Prostate gland (tissue), 2 donors: ENCODE measurements around the gene GAPT. TPM values are rescaled to one million over a fixed set of nuclear protein-coding genes. Genes with fewer than 3 reads are reported as not detected.
"Not testable (repeated sequence)": the region's sequence is repeated elsewhere in the genome, so short reads cannot be mapped to it uniquely, and the experiment has no call there.

Experiments used
- DNase-seq: peaks from one replicate; pipeline ENCODE4 v3.0.0-alpha.2; 2019; ENCODE audit warnings: low spot score
- H3K27ac ChIP-seq, 2 donors: fragments of 200-600 bp; sonication (generic); 2 replicates each; pipeline ENCODE4 v1.5.1; 2017 to 2019
- H3K27me3 ChIP-seq: fragments of 200-600 bp; sonication (generic); replicated peaks from 2 replicates; pipeline ENCODE4 v1.5.1; 2019; ENCODE audit not compliant: insufficient read depth
- H3K36me3 ChIP-seq, 2 donors: fragments of 200-600 bp; sonication (generic); 1 replicate in 1 of 2; 2 replicates in 1 of 2; pipeline versions ENCODE4 v1.5.1 to v1.8.1; 2017 to 2019
- H3K4me1 ChIP-seq: fragments of 200-600 bp; sonication (generic); replicated peaks from 2 replicates; pipeline ENCODE4 v1.5.1; 2019
- H3K4me3 ChIP-seq, 2 donors: fragments of 200-600 bp; sonication (generic); 2 replicates each; pipeline ENCODE4 v1.5.1; 2017 to 2019
- H3K9me3 ChIP-seq: fragments of 200-600 bp; sonication (generic); 2 replicates; pipeline ENCODE4 v1.5.1; 2017
- CTCF ChIP-seq, 4 experiments: fragments of 200-600 bp in 2 of 4; fragments of 450-650 bp in 2 of 4; sonication (generic) in 2 of 4; IDR thresholded peaks; 1 replicate in 3 of 4; 2 replicates in 1 of 4; pipeline ENCODE4 v1.5.1; 2016 to 2019; ENCODE audit warnings: antibody characterized with exemption in 4 of 4, mild to moderate bottlenecking in 2 of 4, moderate library complexity in 2 of 4
- POLR2A ChIP-seq: fragments of 450-650 bp; IDR thresholded peaks from one replicate; pipeline ENCODE4 v1.6.1; 2016; ENCODE audit warnings: antibody characterized with exemption, mild to moderate bottlenecking
- POLR2AphosphoS5 ChIP-seq: sonication (generic); formaldehyde crosslinking; IDR thresholded peaks from one replicate; pipeline ENCODE4 v1.6.1; 2017; ENCODE audit warnings: antibody characterized with exemption
- WGBS: methylation state at CpG from one replicate; pipeline ENCODE4 v1.1.5; 2018; 5-methylcytosine and 5-hydroxymethylcytosine counted together
- intact Hi-C: fragments of 100-400 bp; cut with DNase I; formaldehyde crosslinking; loops from one replicate; pipeline ENCODE4 v1.14.2; 2022
- total RNA-seq, 2 donors: library from RNA; depleted of rRNA; stranded (reverse); fragments of >200 nt; gene quantifications; one replicate each; pipeline ENCODE4 v1.1.0, GENCODE V29; 2016

Gene GAPT
- total RNA-seq, 2 donors from 2014 or later, result 0.36 to 3.0 TPM

- no peaks in the 10 kb centered on the region for H3K4me1 ChIP-seq
- TF ChIP-seq POLR2AphosphoS5, result no peak
- no peak for TF ChIP-seq CTCF (IDR thresholded peaks at IDR 0.05)
- no peak for TF ChIP-seq POLR2A
- 90% methylated on average over 1 of the region's 1 CpG for WGBS
- no peak overlapping the region for H3K4me3 ChIP-seq
- no peaks in the 10 kb centered on the region for H3K9me3 ChIP-seq
- intact Hi-C loops, result no loop called here
- no peaks in the 10 kb centered on the region for H3K27me3 ChIP-seq
- DNase-seq, result no peak
- H3K27ac ChIP-seq, result no peak overlapping the region
- no peaks in the 10 kb centered on the region for H3K36me3 ChIP-seq
These were observed 39.8 kb downstream of the GAPT start for GRCh38 chr5:58530942-58531490.

- H3K27ac ChIP-seq, H3K4me1 ChIP-seq, H3K9me3 ChIP-seq, H3K4me3 ChIP-seq, H3K36me3 ChIP-seq, intact Hi-C loops, H3K27me3 ChIP-seq, DNase-seq: not testable (repeated sequence)
- WGBS, result 96% methylated on average over 9 of the region's 9 CpGs
These were observed 50.7 kb downstream of the GAPT start for GRCh38 chr5:58541935-58542334.

GRCh38 chr5:58542709-58543108 is 51.5 kb downstream of the GAPT start:
- H3K9me3 ChIP-seq, result no peaks in the 10 kb centered on the region
- TF ChIP-seq POLR2A, result no peak
- TF ChIP-seq CTCF (IDR thresholded peaks at IDR 0.05), result no peak
- TF ChIP-seq POLR2AphosphoS5, result no peak
- 96% methylated on average over 1 of the region's 1 CpG for WGBS

GRCh38 chr5:58543723-58544122 is 52.5 kb downstream of the GAPT start:
- TF ChIP-seq POLR2AphosphoS5 (no peak), POLR2A (no peak), CTCF (IDR thresholded peaks at IDR 0.05) (no peak)
- no peak for DNase-seq
- H3K36me3 ChIP-seq, result no peaks in the 10 kb centered on the region
- H3K27me3 ChIP-seq, result no peaks in the 10 kb centered on the region
- no peak overlapping the region for H3K4me3 ChIP-seq
- H3K27ac ChIP-seq, result no peak overlapping the region
- intact Hi-C loops, result no loop called here
- WGBS, result 91% methylated on average over 2 of the region's 2 CpGs
- H3K9me3 ChIP-seq, result no peaks in the 10 kb centered on the region
- no peaks in the 10 kb centered on the region for H3K4me1 ChIP-seq

More at GRCh38 chr5:58542709-58543108, 51.5 kb downstream of the GAPT start:
- no peak overlapping the region for H3K4me3 ChIP-seq
- no peaks in the 10 kb centered on the region for H3K4me1 ChIP-seq
- DNase-seq, result no peak
- intact Hi-C loops, result no loop called here
- H3K36me3 ChIP-seq, result no peaks in the 10 kb centered on the region
- H3K27ac ChIP-seq, result no peak overlapping the region
- no peaks in the 10 kb centered on the region for H3K27me3 ChIP-seq

- Histone ChIP-seq H3K36me3 (no peaks in the 10 kb centered on the region), H3K27ac (no peak overlapping the region), H3K27me3 (no peaks in the 10 kb centered on the region), H3K4me3 (no peak overlapping the region), H3K4me1 (no peaks in the 10 kb centered on the region), H3K9me3 (no peaks in the 10 kb centered on the region)
- TF ChIP-seq POLR2AphosphoS5 (no peak), POLR2A (no peak), CTCF (IDR thresholded peaks at IDR 0.05) (no peak)
- no peak for DNase-seq
- intact Hi-C loops, result no loop called here
- WGBS, result 55% methylated on average over 1 of the region's 1 CpG
These were observed 53.0 kb downstream of the GAPT start for GRCh38 chr5:58544195-58544594.
